Measurements from ENCODE around the gene STOML1.
"Not testable (repeated sequence)": the region's sequence is repeated elsewhere in the genome, so short reads cannot be mapped to it uniquely, and the experiment has no call there.

The STOML1 gene

GRCh38 chr15:73965094-73965757 is 26.9 kb downstream of the STOML1 start:
- Histone ChIP-seq H3K4me3 (ENCODE audit: low read depth, low read length) (peak overlapping the region; percentile 22), H3K9ac (ENCODE audit: low read depth, low read length) (no peak overlapping the region), H3K4me1 (ENCODE audit: control insufficient read depth, insufficient read depth, low read length) (peaks cover 10% of the 10 kb centered on the region), H3K9me3 (ENCODE audit: control insufficient read depth, insufficient read depth, low read length) (no peaks in the 10 kb centered on the region), H3K27me3 (ENCODE audit: control insufficient read depth, insufficient read depth, low read length) (no peaks in the 10 kb centered on the region), H3K36me3 (ENCODE audit: control insufficient read depth, insufficient read depth, low read length) (no peaks in the 10 kb centered on the region)

- Histone ChIP-seq H3K4me1 (ENCODE audit: control insufficient read depth, insufficient read depth, low read length) (peaks cover 10% of the 10 kb centered on the region), H3K9me3 (ENCODE audit: control insufficient read depth, insufficient read depth, low read length) (no peaks in the 10 kb centered on the region), H3K9ac (ENCODE audit: low read depth, low read length) (no peak overlapping the region), H3K4me3 (ENCODE audit: low read depth, low read length) (peak overlapping the region; percentile 22), H3K36me3 (ENCODE audit: control insufficient read depth, insufficient read depth, low read length) (no peaks in the 10 kb centered on the region), H3K27me3 (ENCODE audit: control insufficient read depth, insufficient read depth, low read length) (no peaks in the 10 kb centered on the region)
Observed at GRCh38 chr15:73964736-73965093, 27.4 kb downstream of the STOML1 start.

- no peak overlapping the region for H3K4me3 ChIP-seq (ENCODE audit: low read depth, low read length)
- H3K9me3 ChIP-seq (ENCODE audit: control insufficient read depth, insufficient read depth, low read length) = no peaks in the 10 kb centered on the region
- no peaks in the 10 kb centered on the region for H3K27me3 ChIP-seq (ENCODE audit: control insufficient read depth, insufficient read depth, low read length)
- H3K36me3 ChIP-seq (ENCODE audit: control insufficient read depth, insufficient read depth, low read length) = no peaks in the 10 kb centered on the region
- peaks cover 8% of the 10 kb centered on the region for H3K4me1 ChIP-seq (ENCODE audit: control insufficient read depth, insufficient read depth, low read length)
- no peak overlapping the region for H3K9ac ChIP-seq (ENCODE audit: low read depth, low read length)
Observed at GRCh38 chr15:73962433-73962832, 29.7 kb downstream of the STOML1 start.

GRCh38 chr15:73960472-73961070 is 31.5 kb downstream of the STOML1 start:
- H3K9me3 ChIP-seq (ENCODE audit: control insufficient read depth, insufficient read depth, low read length); H3K4me1 ChIP-seq (ENCODE audit: control insufficient read depth, insufficient read depth, low read length); H3K27me3 ChIP-seq (ENCODE audit: control insufficient read depth, insufficient read depth, low read length); H3K9ac ChIP-seq (ENCODE audit: low read depth, low read length); H3K4me3 ChIP-seq (ENCODE audit: low read depth, low read length); H3K36me3 ChIP-seq (ENCODE audit: control insufficient read depth, insufficient read depth, low read length): not testable (repeated sequence)

- Histone ChIP-seq H3K9ac (ENCODE audit: low read depth, low read length) (no peak overlapping the region), H3K4me1 (ENCODE audit: control insufficient read depth, insufficient read depth, low read length) (no peaks in the 10 kb centered on the region), H3K9me3 (ENCODE audit: control insufficient read depth, insufficient read depth, low read length) (no peaks in the 10 kb centered on the region), H3K4me3 (ENCODE audit: low read depth, low read length) (no peak overlapping the region), H3K36me3 (ENCODE audit: control insufficient read depth, insufficient read depth, low read length) (no peaks in the 10 kb centered on the region), H3K27me3 (ENCODE audit: control insufficient read depth, insufficient read depth, low read length) (no peaks in the 10 kb centered on the region)
Observed at GRCh38 chr15:73959801-73960200, 32.3 kb downstream of the STOML1 start.

- Histone ChIP-seq H3K27me3 (ENCODE audit: control insufficient read depth, insufficient read depth, low read length) (no peaks in the 10 kb centered on the region), H3K9ac (ENCODE audit: low read depth, low read length) (no peak overlapping the region), H3K4me3 (ENCODE audit: low read depth, low read length) (no peak overlapping the region), H3K9me3 (ENCODE audit: control insufficient read depth, insufficient read depth, low read length) (no peaks in the 10 kb centered on the region), H3K36me3 (ENCODE audit: control insufficient read depth, insufficient read depth, low read length) (no peaks in the 10 kb centered on the region), H3K4me1 (ENCODE audit: control insufficient read depth, insufficient read depth, low read length) (no peaks in the 10 kb centered on the region)
Observed at GRCh38 chr15:73959012-73959581, 33.0 kb downstream of the STOML1 start.

GRCh38 chr15:73957785-73958184 is 34.3 kb downstream of the STOML1 start:
- no peaks in the 10 kb centered on the region for H3K9me3 ChIP-seq (ENCODE audit: control insufficient read depth, insufficient read depth, low read length)
- no peak overlapping the region for H3K4me3 ChIP-seq (ENCODE audit: low read depth, low read length)
- no peaks in the 10 kb centered on the region for H3K36me3 ChIP-seq (ENCODE audit: control insufficient read depth, insufficient read depth, low read length)
- peaks cover 2% of the 10 kb centered on the region for H3K4me1 ChIP-seq (ENCODE audit: control insufficient read depth, insufficient read depth, low read length)
- no peaks in the 10 kb centered on the region for H3K27me3 ChIP-seq (ENCODE audit: control insufficient read depth, insufficient read depth, low read length)
- H3K9ac ChIP-seq (ENCODE audit: low read depth, low read length) = no peak overlapping the region

GRCh38 chr15:73957276-73957675 is 34.8 kb downstream of the STOML1 start:
- no peaks in the 10 kb centered on the region for H3K9me3 ChIP-seq (ENCODE audit: control insufficient read depth, insufficient read depth, low read length)
- peaks cover 2% of the 10 kb centered on the region for H3K4me1 ChIP-seq (ENCODE audit: control insufficient read depth, insufficient read depth, low read length)
- H3K9ac ChIP-seq (ENCODE audit: low read depth, low read length) = no peak overlapping the region
- no peaks in the 10 kb centered on the region for H3K27me3 ChIP-seq (ENCODE audit: control insufficient read depth, insufficient read depth, low read length)
- H3K4me3 ChIP-seq (ENCODE audit: low read depth, low read length) = no peak overlapping the region
- H3K36me3 ChIP-seq (ENCODE audit: control insufficient read depth, insufficient read depth, low read length) = no peaks in the 10 kb centered on the region

GRCh38 chr15:73956743-73957135 is 35.4 kb downstream of the STOML1 start:
- no peaks in the 10 kb centered on the region for H3K27me3 ChIP-seq (ENCODE audit: control insufficient read depth, insufficient read depth, low read length)
- no peaks in the 10 kb centered on the region for H3K36me3 ChIP-seq (ENCODE audit: control insufficient read depth, insufficient read depth, low read length)
- H3K4me1 ChIP-seq (ENCODE audit: control insufficient read depth, insufficient read depth, low read length) = peaks cover 4% of the 10 kb centered on the region
- H3K9me3 ChIP-seq (ENCODE audit: control insufficient read depth, insufficient read depth, low read length) = no peaks in the 10 kb centered on the region
- H3K9ac ChIP-seq (ENCODE audit: low read depth, low read length) = no peak overlapping the region
- no peak overlapping the region for H3K4me3 ChIP-seq (ENCODE audit: low read depth, low read length)

- H3K36me3 ChIP-seq (ENCODE audit: control insufficient read depth, insufficient read depth, low read length) = no peaks in the 10 kb centered on the region
- H3K4me3 ChIP-seq (ENCODE audit: low read depth, low read length) = no peak overlapping the region
- H3K27me3 ChIP-seq (ENCODE audit: control insufficient read depth, insufficient read depth, low read length) = no peaks in the 10 kb centered on the region
- H3K9ac ChIP-seq (ENCODE audit: low read depth, low read length) = no peak overlapping the region
- peaks cover 9% of the 10 kb centered on the region for H3K4me1 ChIP-seq (ENCODE audit: control insufficient read depth, insufficient read depth, low read length)
- no peaks in the 10 kb centered on the region for H3K9me3 ChIP-seq (ENCODE audit: control insufficient read depth, insufficient read depth, low read length)
Observed at GRCh38 chr15:73955861-73956742, 36.0 kb downstream of the STOML1 start.

- Histone ChIP-seq H3K4me1 (ENCODE audit: control insufficient read depth, insufficient read depth, low read length) (peaks cover 9% of the 10 kb centered on the region), H3K4me3 (ENCODE audit: low read depth, low read length) (no peak overlapping the region), H3K9ac (ENCODE audit: low read depth, low read length) (no peak overlapping the region), H3K27me3 (ENCODE audit: control insufficient read depth, insufficient read depth, low read length) (no peaks in the 10 kb centered on the region), H3K36me3 (ENCODE audit: control insufficient read depth, insufficient read depth, low read length) (no peaks in the 10 kb centered on the region), H3K9me3 (ENCODE audit: control insufficient read depth, insufficient read depth, low read length) (no peaks in the 10 kb centered on the region)
Observed at GRCh38 chr15:73955326-73955725, 36.8 kb downstream of the STOML1 start.

Measured in iPS-15b (cell line).